ENCODE results near the gene CACNA1C.

DNA sequence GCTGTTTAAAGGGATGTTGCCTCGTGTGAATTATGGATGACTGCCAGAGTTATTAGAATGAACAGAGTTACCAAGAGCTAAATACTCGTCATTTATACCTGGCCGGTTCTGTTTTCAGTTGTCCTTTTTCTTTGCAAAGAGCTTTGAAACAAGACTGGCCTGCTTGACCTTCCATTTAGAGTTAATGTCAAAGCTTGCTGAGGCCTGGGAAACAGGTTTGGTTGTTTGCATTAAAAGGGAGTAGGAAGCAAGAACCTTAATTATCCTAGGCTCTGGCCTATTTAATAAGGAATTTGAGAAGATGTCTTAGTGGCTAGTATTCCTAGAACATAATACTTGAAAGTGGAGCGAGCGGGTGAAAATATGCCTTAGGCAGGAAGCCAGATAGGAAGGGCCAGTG lies 233.3 kb downstream of the CACNA1C start:
- TF ChIP-seq, protein P1, sequence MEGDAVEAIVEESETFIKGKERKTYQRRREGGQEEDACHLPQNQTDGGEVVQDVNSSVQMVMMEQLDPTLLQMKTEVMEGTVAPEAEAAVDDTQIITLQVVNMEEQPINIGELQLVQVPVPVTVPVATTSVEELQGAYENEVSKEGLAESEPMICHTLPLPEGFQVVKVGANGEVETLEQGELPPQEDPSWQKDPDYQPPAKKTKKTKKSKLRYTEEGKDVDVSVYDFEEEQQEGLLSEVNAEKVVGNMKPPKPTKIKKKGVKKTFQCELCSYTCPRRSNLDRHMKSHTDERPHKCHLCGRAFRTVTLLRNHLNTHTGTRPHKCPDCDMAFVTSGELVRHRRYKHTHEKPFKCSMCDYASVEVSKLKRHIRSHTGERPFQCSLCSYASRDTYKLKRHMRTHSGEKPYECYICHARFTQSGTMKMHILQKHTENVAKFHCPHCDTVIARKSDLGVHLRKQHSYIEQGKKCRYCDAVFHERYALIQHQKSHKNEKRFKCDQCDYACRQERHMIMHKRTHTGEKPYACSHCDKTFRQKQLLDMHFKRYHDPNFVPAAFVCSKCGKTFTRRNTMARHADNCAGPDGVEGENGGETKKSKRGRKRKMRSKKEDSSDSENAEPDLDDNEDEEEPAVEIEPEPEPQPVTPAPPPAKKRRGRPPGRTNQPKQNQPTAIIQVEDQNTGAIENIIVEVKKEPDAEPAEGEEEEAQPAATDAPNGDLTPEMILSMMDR (IDR thresholded peaks at IDR 0.05) = no peak
- TF ChIP-seq POLR2AphosphoS5 (IDR thresholded peaks at IDR 0.05) = no peak
